ENCODE measurements around the gene TMEM131L. TPM values are rescaled to one million over a fixed set of nuclear protein-coding genes. Genes with fewer than 3 reads are reported as not detected.

The TMEM131L gene
- total RNA-seq, 2 donors from 2014 or later: 19.1 to 30.9 TPM

DNA sequence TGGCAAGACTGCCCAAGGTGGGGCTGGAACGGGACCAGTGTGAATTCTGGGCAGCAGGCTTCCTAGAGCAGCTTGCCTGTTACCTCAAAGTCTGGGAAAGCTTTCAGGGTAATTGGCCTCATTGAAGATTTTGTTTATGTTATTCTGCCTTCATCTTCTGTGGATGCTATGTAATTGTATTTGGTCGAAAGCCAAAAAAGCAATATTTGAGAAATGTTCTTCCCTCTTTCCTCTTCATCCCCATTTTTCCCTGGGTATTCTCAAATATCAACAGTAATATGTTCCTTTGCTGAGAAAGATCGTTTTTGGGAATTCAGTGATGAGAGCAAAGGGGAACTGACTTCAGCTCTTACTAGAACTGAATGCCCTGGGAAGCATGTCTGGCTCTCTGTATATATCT is 12.9 kb downstream of the TMEM131L start:
- Mint-ChIP-seq H3K4me3 (peak overlapping the region; percentile 25), H3K36me3 (ENCODE audit: low read depth) (peaks cover 64% of the 10 kb centered on the region), H3K27me3 (no peaks in the 10 kb centered on the region), H3K4me1 (peaks cover 44% of the 10 kb centered on the region), H3K9me3 (no peaks in the 10 kb centered on the region), H3K27ac (peak overlapping the region; percentile 28)
- ATAC-seq (replicated peaks): no peak

DNA sequence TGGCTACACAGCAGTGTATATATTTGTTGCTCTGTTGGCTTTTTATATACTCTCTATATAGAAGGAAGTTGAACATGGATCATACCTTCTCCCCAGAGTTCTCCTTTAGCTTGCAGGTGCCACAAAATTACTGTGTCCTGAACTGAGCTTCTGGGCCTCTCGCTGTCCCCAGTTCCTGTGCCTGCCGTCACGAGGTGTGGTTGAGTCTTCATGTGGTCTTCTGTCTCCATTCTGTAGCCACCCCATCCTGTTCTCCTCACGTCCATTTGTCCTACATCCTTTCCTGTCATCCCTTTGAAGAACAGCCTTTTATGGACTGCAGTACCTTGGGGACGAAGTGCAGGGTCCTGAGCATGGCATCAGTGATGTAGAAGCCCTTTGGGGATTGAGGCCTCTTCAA is 14.5 kb downstream of the TMEM131L start:
- Mint-ChIP-seq H3K9me3 (no peaks in the 10 kb centered on the region), H3K27me3 (no peaks in the 10 kb centered on the region), H3K4me1 (peaks cover 37% of the 10 kb centered on the region), H3K4me3 (peak overlapping the region; percentile 51), H3K36me3 (ENCODE audit: low read depth) (peaks cover 49% of the 10 kb centered on the region), H3K27ac (peak overlapping the region; percentile 53)
- ATAC-seq (replicated peaks): no peak

DNA sequence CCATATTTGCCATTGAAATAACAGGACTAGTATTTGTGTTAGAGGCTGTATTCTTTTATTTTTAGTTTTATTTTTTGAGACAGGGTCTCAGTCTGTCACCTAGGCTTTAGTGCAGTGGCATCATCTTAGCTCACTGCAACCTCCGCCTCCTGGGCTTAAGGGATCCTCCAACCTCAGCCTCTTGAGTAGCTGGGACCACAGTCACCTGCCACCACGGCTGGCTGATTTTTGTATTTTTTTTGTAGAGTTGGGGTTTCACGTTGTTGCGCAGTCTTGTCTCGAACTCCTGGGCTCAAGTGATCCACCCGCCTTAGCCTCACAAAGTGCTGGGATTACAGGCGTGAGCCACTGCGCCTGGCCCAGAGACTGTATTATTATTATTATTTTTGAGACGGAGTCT is 15.3 kb downstream of the TMEM131L start:
- Mint-ChIP-seq H3K36me3 (ENCODE audit: low read depth) (peaks cover 47% of the 10 kb centered on the region), H3K9me3 (no peaks in the 10 kb centered on the region), H3K4me3 (peak overlapping the region; percentile 51), H3K4me1 (peaks cover 45% of the 10 kb centered on the region), H3K27me3 (no peaks in the 10 kb centered on the region), H3K27ac (peak overlapping the region; percentile 53)
- ATAC-seq (replicated peaks): no peak

DNA sequence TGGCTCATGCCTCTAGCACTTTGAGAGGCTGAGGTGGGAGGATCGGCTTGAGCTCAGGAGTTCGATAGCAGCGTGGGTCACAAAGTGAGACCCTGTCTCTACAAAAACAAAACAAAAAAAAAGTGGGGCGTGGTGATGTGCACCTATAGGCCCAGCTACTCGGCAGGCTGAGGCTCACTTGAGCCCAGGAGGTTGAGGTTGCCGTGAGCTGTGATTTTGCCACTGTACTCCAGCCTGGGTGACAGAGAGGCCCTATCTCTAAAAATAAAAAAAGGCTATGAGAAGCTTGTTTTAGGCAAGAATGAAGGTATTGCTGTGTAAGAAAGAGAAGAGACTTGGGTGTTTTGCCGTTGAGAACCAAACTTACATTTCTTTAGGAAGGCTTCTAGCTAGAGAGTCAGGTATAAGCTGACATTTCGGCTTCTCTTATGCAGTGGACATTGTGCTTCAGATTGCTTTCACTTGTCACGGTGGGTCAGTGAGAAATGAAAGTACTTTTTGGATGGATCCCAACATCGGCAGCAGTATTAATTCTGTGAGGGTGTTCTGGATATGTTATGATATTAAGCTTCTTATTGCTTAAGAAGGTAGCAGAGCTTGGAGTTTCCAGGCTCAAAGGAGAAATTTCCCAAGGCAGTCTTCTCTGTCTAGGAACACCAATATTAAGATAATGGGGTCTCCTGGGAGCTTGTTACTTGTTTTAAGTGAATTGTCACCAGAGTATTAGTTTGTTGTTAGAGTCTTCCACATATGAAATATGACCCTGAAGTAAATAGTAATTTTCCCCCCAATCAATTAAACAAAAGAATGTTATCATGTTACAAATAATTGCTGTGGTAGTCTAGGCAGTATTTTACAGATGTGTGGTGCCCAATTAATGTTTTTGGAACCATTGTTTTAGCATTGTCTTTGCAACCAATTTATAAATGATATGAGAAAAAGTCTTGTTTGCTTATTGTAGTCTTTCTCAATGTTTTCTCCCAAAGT is 17.6 kb downstream of the TMEM131L start:
- Mint-ChIP-seq H3K4me1 (peaks cover 48% of the 10 kb centered on the region), H3K27me3 (no peaks in the 10 kb centered on the region), H3K27ac (peak overlapping the region; percentile 61), H3K4me3 (peak overlapping the region; percentile 70), H3K9me3 (no peaks in the 10 kb centered on the region), H3K36me3 (ENCODE audit: low read depth) (peaks cover 33% of the 10 kb centered on the region)
- no peak for ATAC-seq (replicated peaks)

DNA sequence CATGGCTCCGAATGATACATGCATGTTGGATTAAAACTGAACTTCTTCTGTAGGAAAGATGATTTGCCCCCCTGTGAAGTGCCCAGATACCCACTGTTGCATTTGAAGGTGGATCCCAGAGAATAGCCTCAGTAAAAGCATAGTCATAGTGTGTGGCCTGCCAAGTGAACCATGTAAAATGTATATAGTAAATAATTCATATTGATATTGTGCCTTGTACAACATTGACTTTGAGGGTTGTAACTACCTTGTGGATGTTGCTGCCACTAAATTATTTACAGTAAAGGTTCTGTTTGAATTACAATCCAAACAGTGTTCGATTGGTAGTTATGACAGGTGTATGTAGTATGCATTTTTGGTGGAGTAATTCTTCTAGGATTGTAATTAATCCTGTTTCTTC is 19.2 kb downstream of the TMEM131L start:
- ATAC-seq (replicated peaks): no peak
- Mint-ChIP-seq H3K27ac (no peak overlapping the region), H3K4me3 (peak overlapping the region; percentile 78), H3K27me3 (no peaks in the 10 kb centered on the region), H3K4me1 (peaks cover 52% of the 10 kb centered on the region), H3K36me3 (ENCODE audit: low read depth) (peaks cover 38% of the 10 kb centered on the region), H3K9me3 (no peaks in the 10 kb centered on the region)

DNA sequence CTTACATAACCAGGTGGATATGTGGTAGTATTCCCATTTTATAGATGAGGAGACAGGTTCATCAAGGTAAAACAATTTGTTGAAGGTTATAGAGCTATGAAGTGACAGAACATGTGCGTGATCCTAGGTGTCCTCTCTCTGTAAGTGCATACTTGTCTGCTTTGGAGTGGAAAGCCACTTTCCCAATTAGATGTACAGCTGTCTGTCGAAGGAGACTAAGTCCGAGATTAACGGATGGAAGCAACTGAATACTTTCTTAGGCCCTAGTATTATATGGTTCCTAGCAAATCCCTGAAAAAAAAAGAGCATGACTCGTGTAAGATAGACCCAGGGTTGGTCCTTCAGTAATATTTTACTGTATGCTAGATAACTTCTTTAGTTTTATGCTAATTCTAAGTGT is 19.7 kb downstream of the TMEM131L start:
- H3K27ac Mint-ChIP-seq: peak overlapping the region; percentile 86

DNA sequence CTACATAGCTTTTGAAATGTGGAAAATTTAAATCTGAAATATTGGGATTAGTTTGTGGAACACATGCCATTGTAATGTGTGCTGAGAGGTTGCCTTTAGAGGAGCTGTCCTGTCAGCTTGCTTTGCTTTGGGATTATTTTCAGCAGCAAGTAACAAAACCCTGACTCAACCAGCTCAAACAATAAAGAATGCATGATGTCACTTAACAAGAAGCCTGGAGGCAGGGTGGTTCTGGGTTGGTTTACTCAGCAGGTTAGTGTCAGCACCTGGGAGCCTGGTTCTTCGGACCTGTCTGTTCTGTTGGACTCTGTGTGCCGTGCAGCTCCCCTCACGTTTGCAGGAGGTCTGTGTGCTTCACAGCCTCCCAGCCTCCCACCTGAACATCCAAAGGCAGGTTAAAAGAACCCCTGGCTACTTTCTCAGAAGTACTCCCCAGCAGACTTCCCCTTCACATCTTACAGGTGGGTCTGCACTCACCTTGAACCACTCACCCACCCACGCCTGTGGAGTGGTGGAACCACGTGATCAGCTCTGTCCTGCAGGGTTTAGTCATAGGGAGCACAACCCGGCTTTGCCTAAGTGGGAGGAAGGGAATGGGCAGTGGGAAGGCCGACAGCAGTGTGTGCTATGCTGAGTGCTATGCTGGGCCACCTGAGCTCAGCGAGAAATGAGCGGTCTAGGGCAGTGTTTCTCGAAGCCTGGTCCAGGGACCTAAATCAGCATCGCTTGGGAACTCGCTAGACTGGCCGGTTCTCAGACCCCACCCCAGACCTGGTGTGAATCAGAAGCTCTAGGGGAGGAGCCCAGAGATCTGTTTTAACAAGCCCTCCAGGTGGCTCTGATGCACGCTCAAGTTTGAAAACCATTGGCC is 20.4 kb downstream of the TMEM131L start:
- ATAC-seq (replicated peaks): peak; percentile 37
- H3K9me3 Mint-ChIP-seq: no peaks in the 10 kb centered on the region
- H3K4me1 Mint-ChIP-seq: peaks cover 50% of the 10 kb centered on the region
- H3K36me3 Mint-ChIP-seq (ENCODE audit: low read depth): peaks cover 33% of the 10 kb centered on the region
- H3K27me3 Mint-ChIP-seq: no peaks in the 10 kb centered on the region
- peak overlapping the region; percentile 78 for H3K4me3 Mint-ChIP-seq
- peak overlapping the region; percentile 86 for H3K27ac Mint-ChIP-seq

More for the DNA sequence above, 19.7 kb downstream of the TMEM131L start:
- Mint-ChIP-seq H3K4me3 (peak overlapping the region; percentile 78), H3K36me3 (ENCODE audit: low read depth) (peaks cover 34% of the 10 kb centered on the region), H3K9me3 (no peaks in the 10 kb centered on the region), H3K4me1 (peaks cover 49% of the 10 kb centered on the region), H3K27me3 (no peaks in the 10 kb centered on the region)
- no peak for ATAC-seq (replicated peaks)

DNA sequence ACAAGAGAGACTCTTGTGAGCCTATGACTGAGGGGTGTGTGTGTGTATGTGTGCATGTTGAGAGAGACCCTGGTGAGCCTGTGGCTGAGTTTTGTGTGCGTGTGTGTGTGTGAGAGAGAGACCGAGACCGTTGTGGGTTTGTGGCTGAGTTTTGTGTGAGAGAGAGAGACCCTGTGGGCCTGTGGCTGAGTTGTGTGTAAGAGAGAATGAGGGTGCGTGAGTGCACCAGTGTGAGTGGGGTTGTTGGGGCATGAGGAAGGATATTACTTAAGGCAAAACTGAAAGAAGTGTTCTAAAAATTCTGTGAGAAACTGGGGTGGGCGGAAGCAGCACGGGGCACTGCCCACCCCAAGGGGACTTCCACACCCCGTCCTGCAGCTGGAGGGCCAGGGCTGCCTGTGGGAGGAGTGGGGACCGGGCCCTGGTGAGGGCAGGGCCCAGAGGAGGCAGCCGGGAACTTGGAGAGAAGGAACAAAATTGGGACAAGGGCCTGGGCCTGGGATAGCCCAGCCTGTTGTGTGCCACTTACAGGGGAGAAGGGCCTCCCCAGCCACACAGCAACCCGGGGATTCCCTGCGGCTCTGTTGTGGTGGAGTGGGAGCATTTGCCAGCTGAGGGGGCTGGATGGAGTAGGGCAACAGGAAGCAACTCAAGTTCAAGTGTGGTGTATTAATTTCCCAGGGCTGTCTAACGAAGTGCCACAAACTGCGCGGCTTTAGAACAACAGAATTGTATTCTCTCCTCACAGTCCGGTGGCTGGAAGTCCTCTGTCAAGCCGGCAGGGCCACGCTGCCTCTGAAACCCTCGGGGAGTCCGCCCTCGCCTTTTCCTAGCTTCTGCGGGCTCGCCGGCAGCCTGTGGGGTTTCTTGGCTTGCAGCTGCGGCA is 22.1 kb downstream of the TMEM131L start:
- peaks cover 55% of the 10 kb centered on the region for H3K4me1 Mint-ChIP-seq
- H3K4me3 Mint-ChIP-seq: peak overlapping the region; percentile 78
- H3K27me3 Mint-ChIP-seq: no peaks in the 10 kb centered on the region
- peaks cover 39% of the 10 kb centered on the region for H3K36me3 Mint-ChIP-seq (ENCODE audit: low read depth)
- ATAC-seq (replicated peaks): peak; percentile 62
- H3K27ac Mint-ChIP-seq: peak overlapping the region; percentile 86
- H3K9me3 Mint-ChIP-seq: no peaks in the 10 kb centered on the region

DNA sequence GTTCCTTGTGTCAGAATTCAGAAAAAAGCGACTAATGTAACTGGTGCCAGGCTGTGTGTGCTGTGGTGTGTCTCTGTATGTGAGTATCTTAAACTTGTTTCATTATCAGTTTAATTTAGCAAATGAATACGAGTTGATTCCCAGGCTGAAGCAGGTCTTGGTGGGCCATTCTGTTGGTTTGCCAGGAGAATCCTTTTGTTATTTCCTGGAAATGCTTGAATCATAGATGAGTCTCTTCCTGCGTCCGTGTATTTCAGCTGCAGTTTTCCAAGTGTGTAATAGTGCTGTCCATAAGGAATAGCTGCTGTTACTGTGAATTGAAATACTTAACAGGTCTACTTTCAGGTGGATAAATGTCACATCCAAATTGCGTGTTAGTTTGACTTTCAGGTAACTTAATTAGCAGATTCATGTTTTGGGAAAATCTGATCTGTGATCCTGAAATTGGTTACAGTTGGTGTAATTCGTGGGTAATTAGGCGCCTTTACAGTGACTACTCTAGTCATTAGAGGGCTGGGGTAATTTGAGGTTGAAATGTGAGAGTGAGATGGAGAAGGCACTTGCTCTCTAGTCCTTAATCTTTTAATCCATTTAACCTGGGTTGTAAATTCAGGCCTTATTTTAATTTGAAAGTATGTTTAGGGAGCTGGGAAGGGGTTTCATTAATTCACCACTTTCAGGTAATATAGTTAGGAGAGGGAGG is 23.8 kb downstream of the TMEM131L start:
- ATAC-seq (replicated peaks): no peak
- Mint-ChIP-seq H3K4me1 (peaks cover 65% of the 10 kb centered on the region), H3K9me3 (no peaks in the 10 kb centered on the region), H3K27me3 (no peaks in the 10 kb centered on the region), H3K36me3 (ENCODE audit: low read depth) (peaks cover 51% of the 10 kb centered on the region), H3K4me3 (peak overlapping the region; percentile 78), H3K27ac (peak overlapping the region; percentile 86)

DNA sequence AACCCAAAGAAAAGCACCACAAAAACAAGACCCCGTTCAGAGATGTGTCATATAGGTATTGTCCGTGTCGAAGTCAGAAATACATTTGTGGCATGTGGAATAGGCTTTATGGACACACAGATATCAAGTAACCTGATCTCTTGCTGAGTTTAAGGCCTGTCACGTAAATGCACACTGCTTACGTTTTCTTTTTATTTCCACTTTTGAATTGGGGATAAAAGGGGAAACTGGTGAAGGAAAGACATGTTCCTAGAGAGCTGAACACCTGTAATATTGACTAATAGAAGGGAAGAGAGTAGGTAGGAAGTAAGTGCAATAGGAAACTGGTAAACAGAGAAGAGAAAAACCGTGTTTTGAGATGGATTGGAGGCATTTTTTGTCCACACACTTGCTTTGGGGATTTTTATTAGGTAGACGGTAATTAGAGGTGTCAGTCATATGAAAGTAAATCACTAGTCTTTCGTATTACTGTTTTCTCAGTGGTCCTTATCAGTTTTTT is 24.9 kb downstream of the TMEM131L start:
- peaks cover 69% of the 10 kb centered on the region for H3K4me1 Mint-ChIP-seq
- peak overlapping the region; percentile 78 for H3K4me3 Mint-ChIP-seq
- ATAC-seq (replicated peaks): no peak
- no peaks in the 10 kb centered on the region for H3K9me3 Mint-ChIP-seq
- H3K27ac Mint-ChIP-seq: peak overlapping the region; percentile 35
- H3K36me3 Mint-ChIP-seq (ENCODE audit: low read depth): peaks cover 53% of the 10 kb centered on the region
- no peaks in the 10 kb centered on the region for H3K27me3 Mint-ChIP-seq

DNA sequence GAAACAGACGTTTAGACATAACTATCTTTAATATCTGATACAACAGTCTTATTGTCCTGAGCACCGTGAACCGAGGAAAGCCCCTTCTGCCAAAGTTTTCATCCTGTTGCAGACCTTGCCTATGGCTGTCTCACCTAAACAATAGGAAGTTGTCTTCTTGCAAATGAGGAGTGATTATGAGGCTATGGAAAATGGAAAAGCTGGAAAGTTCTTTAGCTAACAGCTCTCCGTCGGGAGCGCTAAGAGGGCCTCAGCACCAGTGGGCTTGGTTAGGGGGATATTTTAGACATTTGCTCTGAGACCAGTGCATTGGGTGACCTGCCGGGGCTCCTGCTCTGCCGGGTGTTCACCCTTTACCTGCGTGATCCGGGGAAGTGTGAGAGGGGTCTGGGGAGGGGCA is 28.4 kb downstream of the TMEM131L start:
- Mint-ChIP-seq H3K36me3 (ENCODE audit: low read depth) (peaks cover 38% of the 10 kb centered on the region), H3K4me1 (peaks cover 70% of the 10 kb centered on the region), H3K4me3 (peak overlapping the region; percentile 85)

DNA sequence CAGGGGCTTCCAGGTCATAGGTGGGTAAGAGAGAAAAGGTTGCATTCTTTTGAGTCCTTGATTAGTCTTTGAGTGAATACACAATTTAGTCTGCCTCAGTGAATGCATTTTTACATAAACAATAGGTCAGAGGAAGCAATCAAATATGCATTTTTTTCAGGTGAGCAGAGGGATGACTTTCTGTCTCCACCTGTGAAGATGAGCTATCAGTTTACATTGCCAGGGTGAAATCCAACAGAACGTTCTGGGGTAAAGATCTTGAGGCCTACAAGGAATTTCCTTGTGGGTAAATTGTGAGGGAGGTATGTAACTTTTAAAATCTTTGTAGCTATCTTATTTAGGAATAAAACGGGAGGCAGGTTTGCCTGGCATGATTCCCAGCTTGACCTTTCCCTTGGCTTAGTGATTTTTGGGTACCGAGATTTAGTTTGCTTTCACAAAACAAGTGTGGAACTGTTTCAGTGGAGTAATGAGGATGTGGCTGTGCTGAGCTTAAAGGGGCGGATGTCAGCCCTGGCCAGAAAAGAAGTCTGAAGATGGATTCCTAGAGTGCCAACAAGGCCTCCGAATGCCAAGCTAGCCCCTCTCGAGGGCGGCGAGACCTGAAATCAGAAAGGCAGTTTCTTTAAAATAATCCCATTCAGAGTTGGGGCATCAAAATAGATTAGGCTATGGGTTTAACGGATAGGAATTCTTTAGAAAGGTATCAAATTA is 29.5 kb downstream of the TMEM131L start:
- Mint-ChIP-seq H3K27me3 (no peaks in the 10 kb centered on the region), H3K36me3 (ENCODE audit: low read depth) (peaks cover 37% of the 10 kb centered on the region), H3K4me3 (peak overlapping the region; percentile 85), H3K4me1 (peaks cover 73% of the 10 kb centered on the region), H3K9me3 (no peaks in the 10 kb centered on the region), H3K27ac (peak overlapping the region; percentile 48)
- no peak for ATAC-seq (replicated peaks)

More for the DNA sequence above, 28.4 kb downstream of the TMEM131L start:
- peak overlapping the region; percentile 48 for H3K27ac Mint-ChIP-seq
- H3K9me3 Mint-ChIP-seq: no peaks in the 10 kb centered on the region
- no peak for ATAC-seq (replicated peaks)
- no peaks in the 10 kb centered on the region for H3K27me3 Mint-ChIP-seq
